ENCODE data around the gene ATP13A3. TPM values are rescaled to one million over a fixed set of nuclear protein-coding genes. Genes with fewer than 3 reads are reported as not detected.

The ATP13A3 gene
- total and polyA plus RNA-seq, 11 donors, result 26.6 to 237 (median 105) TPM

DNA sequence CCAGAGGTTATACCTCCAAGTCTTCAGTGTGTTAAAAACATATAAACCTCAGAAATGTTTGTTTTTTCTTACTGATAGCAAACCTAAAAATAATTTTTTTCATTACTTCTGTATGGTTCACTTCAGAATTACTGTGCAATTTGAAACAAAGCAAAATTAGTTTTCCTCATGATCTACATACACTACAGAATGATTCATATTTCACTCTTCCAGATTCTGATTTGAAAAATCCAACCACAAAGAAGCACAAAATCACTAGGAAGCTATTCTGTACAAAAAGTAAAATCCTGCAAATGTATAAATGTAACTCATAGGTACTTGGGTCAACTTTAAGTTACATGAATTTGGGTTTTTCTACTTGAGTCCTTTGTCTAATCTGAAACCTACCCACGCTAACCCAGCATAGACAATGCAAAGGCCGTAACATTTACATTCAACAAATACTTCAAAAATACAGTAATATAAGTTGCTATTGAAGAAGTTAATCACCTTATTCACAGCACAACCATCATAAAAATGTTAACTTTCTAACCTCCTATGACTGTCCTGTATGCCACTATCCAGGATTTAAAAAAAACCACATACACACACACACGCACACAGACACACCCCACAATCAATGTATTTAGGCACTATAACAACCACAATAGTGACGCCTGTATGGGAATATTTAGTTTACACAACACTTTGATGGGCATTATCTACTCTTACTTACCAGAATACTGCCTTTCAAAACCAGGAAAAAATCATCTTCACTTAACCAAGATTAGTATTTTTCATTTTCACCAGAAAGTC lies 11.5 kb downstream of the ATP13A3 start:
- ATAC-seq (no peak), DNase-seq (no peak)
- Histone ChIP-seq H3K36me3 (peaks cover 0 to 8% (median 0%) of the 10 kb centered on the region in 9 donors), H3K27ac (peak overlapping the region in 6 of 12 donors; percentile 39 to 86 (median 72)), H3K4me3 (no peak overlapping the region), H3K9me3 (no peaks in the 10 kb centered on the region), H3K27me3 (no peaks in the 10 kb centered on the region), H3K4me1 (peaks cover 0 to 77% (median 57%) of the 10 kb centered on the region in 12 donors)
- TF ChIP-seq POLR2A (IDR thresholded peaks at IDR 0.05), result no peak
- TF ChIP-seq, protein P1, sequence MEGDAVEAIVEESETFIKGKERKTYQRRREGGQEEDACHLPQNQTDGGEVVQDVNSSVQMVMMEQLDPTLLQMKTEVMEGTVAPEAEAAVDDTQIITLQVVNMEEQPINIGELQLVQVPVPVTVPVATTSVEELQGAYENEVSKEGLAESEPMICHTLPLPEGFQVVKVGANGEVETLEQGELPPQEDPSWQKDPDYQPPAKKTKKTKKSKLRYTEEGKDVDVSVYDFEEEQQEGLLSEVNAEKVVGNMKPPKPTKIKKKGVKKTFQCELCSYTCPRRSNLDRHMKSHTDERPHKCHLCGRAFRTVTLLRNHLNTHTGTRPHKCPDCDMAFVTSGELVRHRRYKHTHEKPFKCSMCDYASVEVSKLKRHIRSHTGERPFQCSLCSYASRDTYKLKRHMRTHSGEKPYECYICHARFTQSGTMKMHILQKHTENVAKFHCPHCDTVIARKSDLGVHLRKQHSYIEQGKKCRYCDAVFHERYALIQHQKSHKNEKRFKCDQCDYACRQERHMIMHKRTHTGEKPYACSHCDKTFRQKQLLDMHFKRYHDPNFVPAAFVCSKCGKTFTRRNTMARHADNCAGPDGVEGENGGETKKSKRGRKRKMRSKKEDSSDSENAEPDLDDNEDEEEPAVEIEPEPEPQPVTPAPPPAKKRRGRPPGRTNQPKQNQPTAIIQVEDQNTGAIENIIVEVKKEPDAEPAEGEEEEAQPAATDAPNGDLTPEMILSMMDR (IDR thresholded peaks at IDR 0.05), result no peak
- intact Hi-C loops (cut with DNase I), result no loop called here
- WGBS, 4 donors, result 89 to 93% (median 89%) methylated on average over 4 of the region's 4 CpGs

DNA sequence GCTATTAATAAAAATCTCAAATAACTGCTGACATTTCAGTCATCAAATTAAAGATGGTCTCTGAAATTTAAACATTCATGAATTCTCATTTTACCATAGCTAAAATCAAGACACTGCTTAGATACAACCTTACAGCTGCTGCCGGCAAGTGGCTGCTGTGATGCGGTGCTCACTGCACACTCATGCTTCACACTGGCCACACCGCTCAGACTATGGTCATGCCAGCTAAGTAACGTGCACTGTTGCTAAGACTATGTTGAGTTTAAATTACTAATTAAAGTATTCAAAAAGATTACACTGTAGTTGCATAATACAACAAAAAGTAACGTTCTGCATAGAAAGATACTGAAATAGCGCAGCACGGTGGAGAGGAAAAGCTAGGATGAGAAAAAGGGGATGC lies 12.1 kb downstream of the ATP13A3 start:
- Histone ChIP-seq H3K4me3 (no peak overlapping the region), H3K9me3 (no peaks in the 10 kb centered on the region), H3K36me3 (peaks cover 0 to 8% (median 0%) of the 10 kb centered on the region in 9 donors), H3K27me3 (no peaks in the 10 kb centered on the region), H3K27ac (peak overlapping the region in 4 of 12 donors; percentile 3 to 85 (median 27)), H3K4me1 (peaks cover 0 to 79% (median 59%) of the 10 kb centered on the region in 12 donors)
- peak in 1 of 4 donors; percentile 40 for ATAC-seq
- intact Hi-C loops (cut with DNase I), result loop anchor here in 4 of 10 donors (5.0 kb wide), 3 partner anchors 98 to 123 kb away; no protein-coding TSS in a partner anchor
- TF ChIP-seq POLR2A (IDR thresholded peaks at IDR 0.05), result no peak
- TF ChIP-seq, protein P1 (IDR thresholded peaks at IDR 0.05), result no peak
- WGBS, 4 donors, result 60 to 69% (median 64%) methylated on average over 7 of the region's 7 CpGs
- DNase-seq, result no peak

DNA sequence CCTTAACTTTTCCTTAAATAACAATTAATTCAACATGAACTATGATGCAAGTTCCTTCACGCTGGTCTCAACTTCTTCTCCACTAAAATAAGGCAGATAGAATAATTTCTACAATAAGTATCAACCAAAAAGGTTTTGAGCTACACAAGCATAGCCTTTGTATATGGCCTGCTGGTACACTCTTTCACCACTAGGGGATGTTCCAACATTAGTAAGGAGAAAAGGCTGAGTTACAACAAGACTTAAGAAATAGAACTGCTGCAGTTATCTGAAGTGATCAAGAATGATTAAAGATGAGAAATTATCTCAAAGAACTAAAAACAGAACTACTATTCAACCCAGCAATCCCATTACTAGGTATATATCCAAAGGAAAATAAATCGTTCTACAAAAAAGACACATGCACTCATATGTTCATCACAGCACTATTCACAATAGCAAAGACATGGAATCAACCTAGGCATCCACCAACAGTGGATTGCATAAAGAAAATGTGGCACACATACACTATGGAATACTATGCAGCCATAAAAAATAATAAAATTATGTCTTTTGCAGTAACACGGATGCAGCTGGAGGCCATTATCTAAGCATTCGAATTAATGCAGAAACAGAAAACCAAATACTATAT lies 14.4 kb downstream of the ATP13A3 start:
- H3K27me3 ChIP-seq, result no peaks in the 10 kb centered on the region
- H3K4me3 ChIP-seq, result no peak overlapping the region
- H3K27ac ChIP-seq, result peak overlapping the region in 3 of 12 donors; percentile 5 to 22 (median 16)
- peaks cover 0 to 81% (median 54%) of the 10 kb centered on the region in 12 donors for H3K4me1 ChIP-seq
- no peaks in the 10 kb centered on the region for H3K9me3 ChIP-seq
- no peak for DNase-seq
- intact Hi-C loops (cut with DNase I), result loop anchor here (1.0 to 5.0 kb wide), 11 partner anchors 14 to 125 kb away; no protein-coding TSS in a partner anchor
- ATAC-seq, result peak in 3 of 4 donors; percentile 41 to 54 (median 51)
- H3K36me3 ChIP-seq, result no peaks in the 10 kb centered on the region
- 72 to 82% (median 76%) methylated on average over 4 of the region's 4 CpGs for WGBS, 4 donors
- TF ChIP-seq, protein P1 (IDR thresholded peaks at IDR 0.05), result peak; percentile 93 to 99 (median 97)
- no peak for TF ChIP-seq POLR2A (IDR thresholded peaks at IDR 0.05)

DNA sequence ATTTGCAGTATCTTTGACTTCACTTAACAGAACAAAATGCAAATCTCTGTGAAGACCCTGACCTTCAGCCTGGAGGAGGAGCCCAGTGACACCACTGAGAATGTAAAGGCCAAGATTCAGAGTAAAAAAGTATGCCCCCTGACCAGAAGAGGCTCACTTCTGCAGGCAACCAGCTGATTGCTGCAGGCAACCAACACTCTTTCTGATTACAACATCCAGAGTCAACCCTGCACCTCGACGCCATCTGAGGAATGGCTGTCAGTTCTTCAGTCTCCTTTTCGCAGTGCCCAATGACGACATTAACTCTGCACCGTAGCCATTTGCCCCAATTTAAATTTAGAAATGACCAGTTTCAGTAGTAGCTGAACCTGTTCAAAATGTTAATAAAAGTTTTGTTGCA lies 14.9 kb downstream of the ATP13A3 start:
- Histone ChIP-seq H3K27ac (peak overlapping the region in 3 of 12 donors; percentile 5 to 22 (median 16)), H3K4me1 (peaks cover 0 to 76% (median 52%) of the 10 kb centered on the region in 12 donors), H3K36me3 (no peaks in the 10 kb centered on the region), H3K9me3 (no peaks in the 10 kb centered on the region), H3K4me3 (no peak overlapping the region), H3K27me3 (no peaks in the 10 kb centered on the region)
- 31 to 52% (median 46%) methylated on average over 5 of the region's 5 CpGs for WGBS, 4 donors
- peak in 1 of 4 donors; percentile 16 for ATAC-seq
- no peak for TF ChIP-seq POLR2A (IDR thresholded peaks at IDR 0.05)
- TF ChIP-seq, protein P1 (IDR thresholded peaks at IDR 0.05), result no peak
- intact Hi-C loops (cut with DNase I), result loop anchor here (1.0 to 5.0 kb wide), 11 partner anchors 14 to 125 kb away; no protein-coding TSS in a partner anchor
- DNase-seq, result no peak

Data from heart left ventricle (tissue), 16 donors.